Endodermal cell (in vitro differentiated cells): ENCODE results near the gene SERBP1. TPM values are rescaled to one million over a fixed set of nuclear protein-coding genes. Genes with fewer than 3 reads are reported as not detected.

Experiments used
- DNase-seq: peaks from one replicate; pipeline ENCODE4 v3.0.0-alpha.2; 2017
- H3K27ac ChIP-seq: 2 replicates; pipeline ENCODE4 v1.5.1; 2013; ENCODE audit warnings: mild to moderate bottlenecking, low read depth, low read length, moderate library complexity
- H3K27me3 ChIP-seq: 2 replicates; pipeline ENCODE4 v1.6.1; 2013; ENCODE audit warnings: mild to moderate bottlenecking, low read length, moderate library complexity; ENCODE audit not compliant: insufficient read depth, control insufficient read depth, poor library complexity, severe bottlenecking
- H3K36me3 ChIP-seq: 2 replicates; pipeline ENCODE4 v1.7.0; 2013; ENCODE audit warnings: mild to moderate bottlenecking, low read length, moderate library complexity; ENCODE audit not compliant: control insufficient read depth, insufficient read depth
- H3K4me1 ChIP-seq: one replicate; pipeline ENCODE4 v1.7.0; 2013; ENCODE audit warnings: low read length; ENCODE audit not compliant: control insufficient read depth, insufficient read depth
- H3K4me3 ChIP-seq: 2 replicates; pipeline ENCODE4 v1.5.1; 2013; ENCODE audit warnings: mild to moderate bottlenecking, low read length, moderate library complexity
- H3K9ac ChIP-seq: 2 replicates; pipeline ENCODE4 v1.6.1; 2013; ENCODE audit warnings: mild to moderate bottlenecking, low read length, moderate library complexity; ENCODE audit not compliant: poor library complexity, severe bottlenecking; ENCODE audit errors: extremely low read depth
- H3K9me3 ChIP-seq: 2 replicates; pipeline ENCODE4 v1.6.1; 2013; ENCODE audit warnings: mild to moderate bottlenecking, low read length, moderate library complexity; ENCODE audit not compliant: control insufficient read depth
- H3K27ac Mint-ChIP-seq: 2 replicates; pipeline ENCODE4 v1.8.0; 2020; ENCODE audit warnings: mixed read lengths
- H3K27me3 Mint-ChIP-seq: 2 replicates; pipeline ENCODE4 v1.8.0; 2021; ENCODE audit warnings: mild to moderate bottlenecking, mixed read lengths; ENCODE audit not compliant: insufficient read depth
- H3K36me3 Mint-ChIP-seq: 2 replicates; pipeline ENCODE4 v1.8.0; 2020; ENCODE audit warnings: low read depth, mixed read lengths
- H3K4me1 Mint-ChIP-seq: 2 replicates; pipeline ENCODE4 v1.8.0; 2020; ENCODE audit warnings: mixed read lengths
- H3K4me3 Mint-ChIP-seq: 2 replicates; pipeline ENCODE4 v1.8.0; 2020; ENCODE audit warnings: mild to moderate bottlenecking, moderate library complexity, mixed read lengths
- H3K9me3 Mint-ChIP-seq: 2 replicates; pipeline ENCODE4 v1.8.0; 2020; ENCODE audit warnings: mild to moderate bottlenecking, mixed read lengths
- CTCF ChIP-seq: fragments of 200-600 bp; sonication (generic); conservative IDR thresholded peaks from 2 replicates; pipeline ENCODE4 v1.5.0; 2021; ENCODE audit warnings: antibody characterized with exemption, mild to moderate bottlenecking
- WGBS, 2 experiments: methylation state at CpG; one replicate each; pipeline versions ENCODE4 v1.1.5 to v1.1.7; 2013; ENCODE audit warnings: missing lambda C conversion rate in 2 of 2, mixed read lengths in 1 of 2; ENCODE audit not compliant: insufficient coverage in 1 of 2, insufficient read length in 1 of 2; 5-methylcytosine and 5-hydroxymethylcytosine counted together
- total RNA-seq, 2 donors: library from RNA; stranded (reverse); fragmentation: NEBNext Ultra II Directional in 1 of 2; extraction: Animal tissue kit (Norgen Biotek cat#: 25700) in 1 of 2; gene quantifications; 2 replicates in 1 of 2; 3 replicates in 1 of 2; pipeline ENCODE4 v1.2.1, GENCODE V29; 2021

The SERBP1 gene
- total RNA-seq, 2 donors from 2014 or later = 312 to 331 TPM

- DNase-seq = no peak
Measured at GRCh38 chr1:67361641-67362040, 68.6 kb downstream of the SERBP1 start.

GRCh38 chr1:67359592-67359991, 70.6 kb downstream of the SERBP1 start:
- peaks cover 1% of the 10 kb centered on the region for H3K9me3 Mint-ChIP-seq
- no peak for TF ChIP-seq CTCF
- H3K36me3 ChIP-seq = no peaks in the 10 kb centered on the region
- H3K9ac ChIP-seq = no peak overlapping the region
- H3K27ac Mint-ChIP-seq = no peak overlapping the region
- H3K27ac ChIP-seq = no peak overlapping the region
- no peaks in the 10 kb centered on the region for H3K36me3 Mint-ChIP-seq
- no peak overlapping the region for H3K4me3 ChIP-seq
- 100% methylated on average over 1 of the region's 1 CpG; no CpG with 5 or more reads in 1 of the 2 experiments for WGBS, 2 experiments
- H3K4me1 Mint-ChIP-seq = no peaks in the 10 kb centered on the region
- H3K4me1 ChIP-seq = no peaks in the 10 kb centered on the region
- no peaks in the 10 kb centered on the region for H3K9me3 ChIP-seq
- H3K4me3 Mint-ChIP-seq = no peak overlapping the region
- DNase-seq = no peak
- no peaks in the 10 kb centered on the region for H3K27me3 ChIP-seq
- no peaks in the 10 kb centered on the region for H3K27me3 Mint-ChIP-seq

More at GRCh38 chr1:67361641-67362040, 68.6 kb downstream of the SERBP1 start:
- Mint-ChIP-seq H3K27ac (no peak overlapping the region), H3K36me3 (no peaks in the 10 kb centered on the region), H3K4me3 (no peak overlapping the region), H3K9me3 (peaks cover 1% of the 10 kb centered on the region), H3K4me1 (no peaks in the 10 kb centered on the region), H3K27me3 (no peaks in the 10 kb centered on the region)
- Histone ChIP-seq H3K4me3 (no peak overlapping the region), H3K36me3 (no peaks in the 10 kb centered on the region), H3K27ac (no peak overlapping the region), H3K27me3 (no peaks in the 10 kb centered on the region), H3K4me1 (no peaks in the 10 kb centered on the region), H3K9ac (no peak overlapping the region), H3K9me3 (no peaks in the 10 kb centered on the region)
- 99 to 100% methylated on average over 4 to 5 of the region's 5 CpGs for WGBS, 2 experiments
- no peak for TF ChIP-seq CTCF

Other genes starting within 250 kb of the SERBP1 start
- under 1 TPM in 1 of 2 donors, not detected in 1; 0.29 TPM for gene IL12RB2, start 122.5 kb downstream of the SERBP1 start, total RNA-seq